Effector memory CD8-positive, alpha-beta T cell (primary cell): ENCODE data around the gene PRICKLE3.
"Not testable (repeated sequence)": the region's sequence is repeated elsewhere in the genome, so short reads cannot be mapped to it uniquely, and the experiment has no call there.

Experiments used
- ATAC-seq: fragments of 150-1000 bp; cut with Tn5 transposase; replicated peaks from 2 replicates; pipeline ENCODE4 v1.10.0; 2021; ENCODE audit warnings: mild to moderate bottlenecking, moderate library complexity
- DNase-seq, 3 experiments: peaks; one replicate each; pipeline ENCODE4 v3.0.0; 2021
- H3K27ac Mint-ChIP-seq, 2 donors: one replicate each; pipeline ENCODE4 v1.8.0; 2022; ENCODE audit warnings: mild to moderate bottlenecking in 2 of 2, mixed read lengths in 2 of 2, moderate library complexity in 2 of 2
- H3K27me3 Mint-ChIP-seq, 2 donors: one replicate each; pipeline ENCODE4 v1.8.0; 2022; ENCODE audit warnings: mixed read lengths in 2 of 2
- H3K36me3 Mint-ChIP-seq: one replicate; pipeline ENCODE4 v1.8.0; 2022; ENCODE audit warnings: mild to moderate bottlenecking, moderate library complexity, mixed read lengths; ENCODE audit not compliant: insufficient read depth
- H3K4me1 Mint-ChIP-seq, 2 donors: one replicate each; pipeline ENCODE4 v1.8.0; 2022; ENCODE audit warnings: low read depth in 2 of 2, mixed read lengths in 2 of 2
- H3K4me3 Mint-ChIP-seq, 2 donors: one replicate each; pipeline ENCODE4 v1.8.0; 2022; ENCODE audit warnings: mild to moderate bottlenecking in 2 of 2, mixed read lengths in 2 of 2, moderate library complexity in 2 of 2
- H3K9me3 Mint-ChIP-seq, 2 donors: one replicate each; pipeline ENCODE4 v1.8.0; 2022; ENCODE audit warnings: mixed read lengths in 2 of 2

The PRICKLE3 gene

DNA sequence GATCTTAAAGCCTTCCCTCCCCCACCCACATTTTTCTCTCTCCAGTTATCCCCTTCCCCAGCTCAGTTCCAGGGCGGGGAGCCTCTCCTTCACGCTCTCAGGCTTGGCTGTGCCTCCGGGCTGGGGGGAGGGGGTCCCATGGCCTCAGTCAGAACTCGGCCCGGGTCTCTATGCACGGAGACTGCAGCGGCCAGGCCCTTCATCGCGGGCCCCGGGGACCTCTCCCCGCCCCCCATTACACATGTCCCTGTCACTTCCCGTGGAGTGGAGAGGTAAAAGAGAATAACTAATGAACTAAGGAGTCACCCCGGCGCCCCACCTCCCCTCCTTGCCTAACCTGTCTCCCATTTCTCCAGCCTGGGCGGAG lies 838 bp upstream of the PRICKLE3 start:
- Mint-ChIP-seq H3K36me3 (peaks cover 17% of the 10 kb centered on the region), H3K4me1 (peaks cover 12 to 23% of the 10 kb centered on the region in 2 donors), H3K27me3 (no peaks in the 10 kb centered on the region), H3K9me3 (no peaks in the 10 kb centered on the region), H3K27ac (peak overlapping the region; percentile 52 to 68), H3K4me3 (peak overlapping the region; percentile 77 to 81)
- ATAC-seq (no peak), DNase-seq (no peak)

DNA sequence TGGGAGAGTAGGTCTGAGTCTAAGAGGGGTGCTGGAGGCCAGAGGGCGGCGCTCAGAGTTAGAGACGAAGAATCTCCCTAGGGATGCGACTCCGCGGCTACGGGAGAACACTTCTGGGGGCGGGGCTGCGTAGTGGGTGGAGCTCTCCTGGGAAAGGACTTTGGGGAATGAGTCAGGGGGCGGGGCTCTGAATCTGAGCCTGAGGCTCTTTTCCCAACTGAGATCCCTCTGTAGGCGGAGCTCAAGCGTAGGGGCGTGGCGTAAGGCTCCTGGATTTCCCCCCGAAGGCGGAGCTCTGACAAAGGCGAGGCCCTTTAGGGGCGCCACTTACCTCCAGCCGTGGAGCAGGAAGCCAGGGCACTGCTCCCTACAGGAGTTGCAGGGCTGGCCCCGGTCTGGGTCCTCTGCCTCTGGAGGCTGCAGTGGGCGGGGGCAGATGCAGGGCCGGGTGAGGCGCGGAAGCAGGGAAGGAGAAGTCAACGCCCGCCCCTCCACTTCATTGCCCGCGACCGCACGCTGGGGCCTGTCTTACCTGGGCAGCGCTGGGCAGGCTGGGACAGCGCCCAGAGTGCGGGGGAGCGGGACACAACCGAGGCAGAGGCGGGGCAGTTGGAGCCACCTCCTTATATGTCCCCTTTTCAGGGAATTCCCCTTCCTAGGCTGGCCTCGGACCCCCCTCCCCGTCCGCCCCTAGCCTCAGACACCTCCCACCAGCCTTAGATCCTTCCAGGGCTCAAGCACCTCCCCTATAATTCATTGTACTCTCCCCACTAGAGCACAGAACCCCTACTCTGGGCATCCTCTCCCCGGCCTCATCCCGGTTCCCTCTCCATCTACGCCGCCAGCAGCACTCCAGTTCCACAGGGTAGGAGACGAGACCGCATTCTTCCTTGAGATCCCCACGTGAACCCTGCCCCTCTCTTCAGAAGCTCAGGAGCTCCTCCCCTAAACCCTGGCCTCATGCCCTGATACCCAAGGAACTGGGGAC lies 1.6 kb downstream of the PRICKLE3 start:
- no peak for DNase-seq
- peaks cover 15% of the 10 kb centered on the region for H3K36me3 Mint-ChIP-seq
- H3K27me3 Mint-ChIP-seq = no peaks in the 10 kb centered on the region
- no peaks in the 10 kb centered on the region for H3K9me3 Mint-ChIP-seq
- peak overlapping the region in 1 of 2 donors; percentile 29 for H3K27ac Mint-ChIP-seq
- H3K4me3 Mint-ChIP-seq = peak overlapping the region; percentile 77 to 81
- peak; percentile 48 for ATAC-seq
- H3K4me1 Mint-ChIP-seq = peaks cover 6 to 14% of the 10 kb centered on the region in 2 donors

DNA sequence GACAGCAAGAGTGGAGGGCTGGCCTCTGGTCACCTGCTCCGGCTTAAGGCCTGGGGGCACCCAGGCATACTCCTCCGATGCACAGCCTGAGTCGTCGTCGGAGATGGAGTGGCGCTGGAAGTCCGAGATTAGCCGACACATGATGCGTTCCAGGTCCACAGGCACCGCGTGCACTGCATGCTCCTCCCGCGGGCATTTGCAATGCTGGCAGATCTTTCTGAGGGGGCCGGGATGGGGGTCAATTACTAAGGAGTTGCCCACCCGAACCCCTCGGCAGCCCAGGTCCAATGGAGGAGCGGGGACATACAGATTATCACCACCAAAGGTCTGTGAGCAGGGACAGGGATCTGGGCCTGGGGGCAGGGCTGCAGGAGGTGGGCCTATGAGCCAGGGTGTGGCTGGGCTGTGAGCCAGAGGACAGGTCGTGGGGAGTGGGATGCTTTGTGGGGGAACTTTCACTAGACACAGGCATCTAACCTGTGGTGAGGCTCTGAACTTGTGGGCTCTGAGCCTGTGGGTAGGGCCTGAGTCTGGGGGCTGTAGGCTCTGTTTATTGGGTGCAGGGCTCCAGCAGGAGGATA lies 2.4 kb downstream of the PRICKLE3 start:
- no peaks in the 10 kb centered on the region for H3K27me3 Mint-ChIP-seq
- no peaks in the 10 kb centered on the region for H3K9me3 Mint-ChIP-seq
- H3K36me3 Mint-ChIP-seq = peaks cover 15% of the 10 kb centered on the region
- peaks cover 6 to 12% of the 10 kb centered on the region in 2 donors for H3K4me1 Mint-ChIP-seq
- H3K4me3 Mint-ChIP-seq = peak overlapping the region; percentile 77 to 81
- no peak for ATAC-seq
- DNase-seq = no peak
- no peak overlapping the region for H3K27ac Mint-ChIP-seq

DNA sequence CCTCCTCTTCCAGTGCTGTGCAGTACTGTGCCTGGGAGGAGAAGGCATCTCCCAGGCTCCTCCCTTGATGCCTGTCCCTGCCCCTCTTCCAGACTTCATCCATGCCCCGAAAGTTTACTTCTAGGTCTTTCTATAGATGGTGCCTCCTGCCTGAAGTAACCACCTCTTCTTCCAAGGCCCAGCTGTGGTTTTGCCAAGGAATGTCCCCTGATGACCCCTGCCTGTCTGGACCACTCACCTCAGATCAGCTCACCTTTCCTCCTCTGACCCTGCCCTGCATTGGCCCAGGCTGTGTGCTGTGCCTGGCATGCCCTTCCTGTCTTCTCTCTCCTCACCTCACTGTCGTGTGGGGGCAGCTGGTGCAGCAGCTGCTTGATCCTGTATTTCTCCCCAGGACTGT lies 6.8 kb downstream of the PRICKLE3 start:
- H3K4me3 Mint-ChIP-seq = no peak overlapping the region
- DNase-seq (no peak), ATAC-seq (no peak)
- H3K27ac Mint-ChIP-seq = peak overlapping the region in 1 of 2 donors; percentile 57
- H3K9me3 Mint-ChIP-seq = no peaks in the 10 kb centered on the region
- H3K4me1 Mint-ChIP-seq = peaks cover 4 to 16% of the 10 kb centered on the region in 2 donors
- H3K27me3 Mint-ChIP-seq = no peaks in the 10 kb centered on the region
- peaks cover 39% of the 10 kb centered on the region for H3K36me3 Mint-ChIP-seq

DNA sequence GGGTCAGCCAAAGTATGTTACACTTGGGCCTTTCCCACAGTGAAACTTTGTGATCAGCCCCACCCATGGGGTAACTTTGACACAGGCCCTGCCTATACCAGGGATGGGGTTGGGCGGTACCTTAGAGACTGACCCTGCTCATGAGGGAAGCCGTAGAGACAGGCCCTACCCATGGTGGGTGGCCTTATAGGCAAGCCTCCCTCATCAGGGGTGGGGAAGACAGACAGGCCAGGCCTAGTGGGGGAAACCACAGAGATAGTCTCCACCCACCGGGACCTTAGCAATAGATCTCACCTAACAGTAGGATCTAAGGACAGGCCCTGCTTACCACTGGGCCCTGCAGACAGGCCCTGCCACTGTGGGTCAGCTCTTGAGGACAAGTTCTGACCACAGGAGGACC lies 7.6 kb downstream of the PRICKLE3 start:
- peaks cover 43% of the 10 kb centered on the region for H3K36me3 Mint-ChIP-seq

DNA sequence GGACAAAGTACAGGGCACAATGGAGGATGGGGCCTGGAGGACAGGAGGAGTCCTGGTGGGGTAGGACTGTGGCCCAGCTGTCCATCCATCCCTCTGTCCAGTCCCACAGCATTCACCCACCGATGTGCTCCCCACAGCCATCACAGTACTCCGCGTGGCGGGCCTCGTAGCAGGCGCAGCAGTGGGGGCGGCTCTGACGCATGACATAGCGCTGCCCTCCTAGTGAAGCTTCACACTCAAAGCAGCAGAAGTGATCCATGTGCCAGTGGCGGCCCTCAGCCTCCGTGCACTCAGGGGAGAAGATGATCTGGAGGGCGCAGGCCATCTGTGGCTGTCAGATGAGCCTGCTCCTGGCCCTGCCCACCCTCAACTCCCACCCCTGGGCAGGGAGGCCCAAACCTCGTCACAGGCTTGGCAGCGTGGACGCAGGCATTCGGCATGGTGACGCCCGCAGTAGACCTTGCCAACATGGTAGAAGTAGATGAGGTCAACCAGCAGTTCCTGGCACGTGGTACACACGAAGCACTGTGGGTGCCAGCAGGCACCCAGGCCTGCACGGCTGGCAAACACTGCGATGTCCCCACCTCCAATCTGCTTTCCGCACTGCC lies 8.2 kb downstream of the PRICKLE3 start:
- DNase-seq (no peak), ATAC-seq (no peak)
- peak overlapping the region in 1 of 2 donors; percentile 52 for H3K27ac Mint-ChIP-seq
- H3K36me3 Mint-ChIP-seq = peaks cover 46% of the 10 kb centered on the region
- no peaks in the 10 kb centered on the region for H3K27me3 Mint-ChIP-seq
- peaks cover 8 to 13% of the 10 kb centered on the region in 2 donors for H3K4me1 Mint-ChIP-seq
- H3K4me3 Mint-ChIP-seq = no peak overlapping the region
- H3K9me3 Mint-ChIP-seq = no peaks in the 10 kb centered on the region

More for the DNA sequence above, 7.6 kb downstream of the PRICKLE3 start:
- peaks cover 4 to 12% of the 10 kb centered on the region in 2 donors for H3K4me1 Mint-ChIP-seq
- no peak overlapping the region for H3K27ac Mint-ChIP-seq
- no peak overlapping the region for H3K4me3 Mint-ChIP-seq
- no peak for DNase-seq
- no peak for ATAC-seq
- H3K9me3 Mint-ChIP-seq = no peaks in the 10 kb centered on the region
- H3K27me3 Mint-ChIP-seq = no peaks in the 10 kb centered on the region

DNA sequence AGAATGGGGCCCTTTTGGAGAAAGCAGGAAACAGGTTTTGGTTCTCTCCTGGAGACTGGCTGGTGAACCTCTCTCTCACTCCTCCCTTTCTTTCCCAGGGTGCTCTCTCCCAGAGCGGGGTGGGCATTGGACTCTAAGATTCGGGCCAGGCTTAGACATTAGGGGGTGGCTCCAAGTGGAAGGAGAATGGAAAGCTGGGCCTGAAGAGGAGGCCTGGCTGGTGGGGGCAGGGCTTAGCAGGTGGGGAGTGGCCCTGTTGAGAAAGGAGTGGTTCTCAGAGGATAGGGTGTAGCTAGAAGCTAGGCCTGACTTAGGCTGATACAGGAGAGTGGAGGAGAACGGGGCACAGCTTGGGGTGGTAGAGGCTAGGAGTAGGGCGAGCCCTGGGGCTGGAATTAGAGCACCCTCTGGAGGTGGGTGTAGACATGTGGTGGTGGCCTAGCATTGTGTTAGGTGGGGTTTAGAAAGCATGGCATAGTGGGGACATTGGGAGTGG lies 8.8 kb downstream of the PRICKLE3 start:
- ATAC-seq (peak; percentile 64), DNase-seq (no peak)
- peaks cover 13 to 18% of the 10 kb centered on the region in 2 donors for H3K4me1 Mint-ChIP-seq
- peak overlapping the region in 1 of 2 donors; percentile 52 for H3K27ac Mint-ChIP-seq
- no peaks in the 10 kb centered on the region for H3K9me3 Mint-ChIP-seq
- no peak overlapping the region for H3K4me3 Mint-ChIP-seq
- H3K27me3 Mint-ChIP-seq = no peaks in the 10 kb centered on the region
- peaks cover 50% of the 10 kb centered on the region for H3K36me3 Mint-ChIP-seq

DNA sequence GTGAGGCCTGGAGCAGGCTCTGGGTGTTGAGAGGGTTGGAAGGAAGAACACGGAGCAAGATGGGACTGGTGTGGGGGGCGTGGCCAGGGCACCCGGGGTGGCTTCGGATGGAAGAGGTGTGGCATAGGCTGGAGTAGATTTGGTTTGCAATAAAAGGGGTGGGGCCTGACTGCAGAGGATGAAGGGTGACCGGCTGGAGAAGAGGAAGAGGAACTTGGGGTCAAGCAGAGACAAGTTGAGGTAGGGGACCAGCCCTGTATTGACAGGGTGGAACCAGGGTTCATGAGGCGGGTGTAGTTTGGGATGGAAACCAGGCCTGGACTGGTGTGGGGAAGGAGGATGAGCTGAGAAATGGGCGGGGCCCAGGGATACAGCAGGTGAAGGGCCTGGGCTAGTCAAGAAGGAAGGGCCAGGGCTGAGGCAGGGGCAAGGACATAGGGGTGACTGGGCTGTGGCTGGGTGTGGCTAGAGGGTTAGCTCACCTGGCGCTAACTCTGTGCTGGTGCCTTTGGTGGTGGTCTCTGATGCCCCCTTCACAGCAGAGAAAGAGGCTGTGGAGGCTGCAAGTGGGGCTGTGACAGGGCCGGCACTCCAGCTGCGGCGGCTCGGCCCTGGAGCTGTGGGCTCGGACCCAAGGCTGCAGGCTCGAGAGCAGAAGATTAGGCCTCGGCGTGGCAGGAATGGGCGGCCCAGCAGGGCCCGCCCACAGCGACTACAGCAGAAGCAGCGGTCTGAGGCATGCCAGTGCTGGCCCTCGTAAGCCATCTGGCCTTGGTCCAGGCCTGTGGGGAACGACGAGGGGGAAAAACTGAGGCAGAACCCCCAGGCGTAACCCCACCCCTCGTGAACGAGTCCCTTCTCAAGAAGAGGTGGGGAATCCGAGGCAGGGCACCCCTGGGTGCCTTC lies 9.5 kb downstream of the PRICKLE3 start:
- Mint-ChIP-seq H3K4me3 (no peak overlapping the region), H3K36me3 (peaks cover 47% of the 10 kb centered on the region), H3K27ac (no peak overlapping the region), H3K4me1 (peaks cover 13 to 18% of the 10 kb centered on the region in 2 donors), H3K9me3 (no peaks in the 10 kb centered on the region), H3K27me3 (no peaks in the 10 kb centered on the region)
- no peak for ATAC-seq
- no peak for DNase-seq

DNA sequence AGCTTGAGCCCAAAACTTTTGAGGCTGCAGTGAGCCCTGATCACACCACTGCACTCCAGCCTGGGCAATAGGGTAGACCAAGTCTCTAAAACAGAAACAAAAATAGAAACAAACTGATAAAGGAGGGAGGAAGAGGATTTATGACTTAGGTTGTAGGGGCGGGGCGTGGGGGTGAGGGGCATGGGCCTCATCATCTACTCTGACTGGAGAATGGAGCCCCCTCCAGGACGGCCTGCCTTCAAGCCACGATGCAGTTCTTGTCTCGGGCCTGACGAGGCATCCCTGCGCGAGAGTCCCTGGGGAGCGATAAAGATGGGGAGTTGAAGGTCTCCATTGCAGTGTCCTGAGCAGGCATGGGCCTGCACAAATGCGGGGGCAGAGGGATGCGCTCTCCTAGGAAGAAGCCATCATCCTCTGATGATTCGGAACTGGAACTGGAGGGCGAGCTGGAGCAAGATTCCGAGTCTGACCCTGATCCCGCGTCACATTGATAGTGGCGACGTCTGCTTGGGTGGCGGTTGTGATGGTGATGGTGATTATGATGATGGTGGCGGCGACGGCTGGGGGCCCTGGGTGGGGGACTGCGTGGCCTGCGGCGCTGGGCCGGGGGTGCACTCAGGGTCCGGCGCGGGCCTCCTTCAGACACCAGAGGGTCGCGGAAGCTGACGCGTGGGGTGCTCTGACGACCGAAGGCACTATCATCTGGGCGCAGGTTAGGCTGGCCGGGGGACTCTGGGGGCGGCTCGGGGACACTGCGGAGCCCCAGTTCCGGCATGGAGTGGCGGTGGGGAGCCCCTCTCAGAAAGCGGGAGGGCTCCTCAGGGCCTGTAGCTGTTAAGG lies 10.5 kb downstream of the PRICKLE3 start:
- Mint-ChIP-seq H3K9me3 (no peaks in the 10 kb centered on the region), H3K27ac (peak overlapping the region in 1 of 2 donors; percentile 53), H3K4me3 (no peak overlapping the region), H3K36me3 (peaks cover 51% of the 10 kb centered on the region), H3K4me1 (peaks cover 13 to 18% of the 10 kb centered on the region in 2 donors), H3K27me3 (no peaks in the 10 kb centered on the region)
- DNase-seq = no peak
- no peak for ATAC-seq

DNA sequence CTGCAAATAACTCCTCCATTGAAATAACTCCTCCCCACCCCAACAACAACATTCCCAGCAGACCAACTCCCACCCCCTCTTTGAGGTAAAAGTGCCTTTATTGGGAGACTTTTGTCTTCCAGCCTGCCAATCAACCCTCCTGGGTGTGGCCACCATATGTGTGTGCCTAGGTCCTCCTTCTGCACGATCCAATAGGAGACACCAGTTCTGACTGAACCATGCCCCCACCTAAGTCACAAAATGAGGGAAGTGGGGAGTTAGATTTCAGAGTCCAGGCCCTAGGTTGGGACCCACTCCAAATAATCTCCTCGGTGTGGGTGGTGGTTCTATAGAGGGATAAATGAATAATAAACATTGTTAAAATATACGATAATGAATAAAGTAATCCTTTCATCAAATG lies 11.4 kb downstream of the PRICKLE3 start:
- Mint-ChIP-seq H3K36me3 (peaks cover 46% of the 10 kb centered on the region), H3K9me3 (no peaks in the 10 kb centered on the region), H3K4me3 (no peak overlapping the region), H3K27me3 (no peaks in the 10 kb centered on the region), H3K4me1 (peaks cover 13 to 18% of the 10 kb centered on the region in 2 donors), H3K27ac (peak overlapping the region in 1 of 2 donors; percentile 29)
- ATAC-seq (no peak), DNase-seq (no peak)

DNA sequence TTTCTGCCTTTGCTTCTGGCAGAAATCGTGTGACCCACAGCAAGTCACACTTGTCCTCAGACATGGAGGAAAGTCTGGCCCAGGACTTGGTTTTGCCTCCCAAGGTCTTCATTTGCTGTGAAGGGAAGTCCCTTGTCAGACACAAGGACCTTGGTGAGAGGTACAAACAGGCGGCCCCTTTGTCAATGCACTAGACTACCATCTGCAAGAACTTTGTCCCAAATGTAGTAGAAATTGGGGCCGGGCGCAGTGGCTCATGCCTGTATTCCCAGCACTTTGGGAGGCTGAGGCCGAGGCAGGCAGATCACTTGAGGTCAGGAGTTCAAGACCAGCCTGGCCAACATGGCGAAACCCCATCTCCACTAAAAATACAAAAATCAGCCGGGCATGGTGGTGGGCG lies 12.6 kb downstream of the PRICKLE3 start:
- Mint-ChIP-seq H3K4me3 (peak overlapping the region; percentile 85), H3K36me3 (peaks cover 46% of the 10 kb centered on the region), H3K4me1 (peaks cover 13 to 18% of the 10 kb centered on the region in 2 donors), H3K27ac (peak overlapping the region in 1 of 2 donors; percentile 82)
- not testable (repeated sequence) for ATAC-seq, DNase-seq, H3K27me3 Mint-ChIP-seq, H3K9me3 Mint-ChIP-seq

DNA sequence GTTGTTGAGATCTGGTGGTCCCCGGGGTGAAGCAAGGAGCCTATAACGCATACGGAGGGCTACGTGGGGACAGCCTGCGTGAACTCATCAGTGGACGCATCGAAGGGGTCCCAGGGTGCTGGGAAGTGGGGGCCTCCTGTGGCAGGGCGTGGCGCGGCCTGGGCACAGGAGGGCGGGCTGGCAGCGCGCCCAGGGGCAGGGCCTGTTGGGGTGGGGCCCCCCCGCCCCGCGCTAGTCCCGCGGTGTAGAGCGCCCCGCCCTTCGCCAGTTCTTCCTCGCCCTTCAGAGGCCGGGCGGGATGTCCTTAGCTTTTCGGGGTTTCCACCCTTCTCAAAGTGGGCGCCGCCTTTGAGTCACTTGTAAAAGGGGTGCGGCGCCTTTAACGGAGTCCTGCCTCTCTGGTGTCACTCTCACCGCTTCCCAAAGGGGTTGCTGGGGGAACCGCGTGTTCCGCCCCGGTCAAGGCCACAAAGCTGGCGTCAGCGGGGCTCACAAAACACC lies 13.8 kb downstream of the PRICKLE3 start:
- Mint-ChIP-seq H3K9me3 (no peaks in the 10 kb centered on the region), H3K36me3 (peaks cover 46% of the 10 kb centered on the region), H3K4me3 (peak overlapping the region; percentile 85), H3K27ac (peak overlapping the region; percentile 82), H3K4me1 (peaks cover 19 to 22% of the 10 kb centered on the region in 2 donors), H3K27me3 (no peaks in the 10 kb centered on the region)
- DNase-seq (peak; percentile 32 to 49 (median 47)), ATAC-seq (peak; percentile 68)
